Body of pancreas (tissue), 4 donors: ENCODE data around the gene CSRP3. TPM values are rescaled to one million over a fixed set of nuclear protein-coding genes. Genes with fewer than 3 reads are reported as not detected.

Experiments used
- ATAC-seq: fragments of 150-250 bp; one replicate; pipeline ENCODE4 v1.9.1; 2016
- DNase-seq, 4 donors: peaks; one replicate each; pipeline ENCODE4 v3.0.0-alpha.2; 2019
- H3K27ac ChIP-seq, 4 donors: fragments of 200-600 bp; sonication (generic); 1 replicate in 3 of 4; 2 replicates in 1 of 4; pipeline versions ENCODE4 v1.5.1 to v1.6.1; 2016 to 2019; ENCODE audit warnings: mild to moderate bottlenecking in 1 of 4, mixed read lengths in 1 of 4, moderate library complexity in 1 of 4
- H3K27me3 ChIP-seq, 2 donors: fragments of 200-600 bp; sonication (generic); one replicate each; pipeline ENCODE4 v1.6.0; 2016; ENCODE audit warnings: mild to moderate bottlenecking in 1 of 2
- H3K36me3 ChIP-seq, 2 donors: fragments of 200-600 bp; sonication (generic); replicated peaks in 1 of 2; 2 replicates each; pipeline ENCODE4 v1.5.1; 2016; ENCODE audit warnings: low read depth in 2 of 2; ENCODE audit not compliant: insufficient read depth in 1 of 2
- H3K4me1 ChIP-seq: fragments of 200-600 bp; sonication (generic); one replicate; pipeline ENCODE4 v1.6.0; 2016
- H3K4me3 ChIP-seq, 2 donors: fragments of 200-600 bp; sonication (generic); 1 replicate in 1 of 2; 2 replicates in 1 of 2; pipeline ENCODE4 v1.5.1; 2016 to 2019
- H3K9me3 ChIP-seq, 3 donors: fragments of 200-600 bp; sonication (generic); 1 replicate in 2 of 3; 2 replicates in 1 of 3; pipeline ENCODE4 v1.5.1; 2016
- CTCF ChIP-seq, 7 experiments: fragments of 450-650 bp in 4 of 7; fragments of 200-600 bp in 3 of 7; sonication (generic) in 3 of 7; IDR thresholded peaks; one replicate each; pipeline ENCODE4 v1.5.1; 2016 to 2019; ENCODE audit warnings: antibody characterized with exemption in 7 of 7
- POLR2A ChIP-seq, 3 donors: fragments of 450-650 bp; IDR thresholded peaks; one replicate each; pipeline ENCODE4 v1.6.1; 2016; ENCODE audit warnings: antibody characterized with exemption in 3 of 3, mild to moderate bottlenecking in 2 of 3
- WGBS, 2 donors: methylation state at CpG; one replicate each; pipeline ENCODE4 v1.1.5; 2017; 5-methylcytosine and 5-hydroxymethylcytosine counted together
- intact Hi-C: fragments of 100-400 bp; cut with DNase I; formaldehyde crosslinking; loops from one replicate; pipeline ENCODE4 v1.15.1; 2023
- total RNA-seq, 2 donors: library from RNA; depleted of rRNA; stranded (reverse); fragments of >200 nt; gene quantifications; one replicate each; pipeline ENCODE4 v1.1.0, GENCODE V29; 2016

The CSRP3 gene
- total RNA-seq, 2 donors from 2014 or later: not detected

- 78 to 88% methylated on average over 4 of the region's 4 CpGs for WGBS, 2 donors
- Histone ChIP-seq H3K4me1 (peaks cover 12% of the 10 kb centered on the region), H3K9me3 (no peaks in the 10 kb centered on the region), H3K36me3 (no peaks in the 10 kb centered on the region), H3K4me3 (no peak overlapping the region), H3K27ac (no peak overlapping the region), H3K27me3 (no peaks in the 10 kb centered on the region)
- ATAC-seq (no peak), DNase-seq (no peak)
- intact Hi-C loops: no loop called here
- TF ChIP-seq POLR2A (IDR thresholded peaks at IDR 0.05): no peak
- no peak for TF ChIP-seq CTCF (IDR thresholded peaks at IDR 0.05)
Measured at GRCh38 chr11:19194620-19195308, 7.0 kb downstream of the CSRP3 start.

GRCh38 chr11:19193916-19194315 lies 7.9 kb downstream of the CSRP3 start:
- no peak overlapping the region for H3K4me3 ChIP-seq
- WGBS, 2 donors: 79 to 82% methylated on average over 2 of the region's 2 CpGs
- peaks cover 12% of the 10 kb centered on the region for H3K4me1 ChIP-seq
- no peak overlapping the region for H3K27ac ChIP-seq
- no peak for ATAC-seq
- H3K27me3 ChIP-seq: no peaks in the 10 kb centered on the region
- intact Hi-C loops: no loop called here
- H3K9me3 ChIP-seq: no peaks in the 10 kb centered on the region
- no peak for DNase-seq
- no peaks in the 10 kb centered on the region for H3K36me3 ChIP-seq
- TF ChIP-seq CTCF (IDR thresholded peaks at IDR 0.05) (no peak), POLR2A (IDR thresholded peaks at IDR 0.05) (no peak)

GRCh38 chr11:19191530-19192169 lies 10.1 kb downstream of the CSRP3 start:
- WGBS, 2 donors: 38 to 58% methylated on average over 7 of the region's 7 CpGs
- ATAC-seq: peak; percentile 79

GRCh38 chr11:19187833-19188258 lies 13.9 kb downstream of the CSRP3 start:
- Histone ChIP-seq H3K27me3 (no peaks in the 10 kb centered on the region), H3K4me1 (peaks cover 12% of the 10 kb centered on the region), H3K9me3 (no peaks in the 10 kb centered on the region), H3K4me3 (no peak overlapping the region), H3K36me3 (no peaks in the 10 kb centered on the region), H3K27ac (no peak overlapping the region)
- 85 to 89% methylated on average over 9 of the region's 9 CpGs for WGBS, 2 donors
- intact Hi-C loops: no loop called here
- no peak for TF ChIP-seq POLR2A (IDR thresholded peaks at IDR 0.05)
- no peak for TF ChIP-seq CTCF (IDR thresholded peaks at IDR 0.05)
- no peak for ATAC-seq
- no peak for DNase-seq

More at GRCh38 chr11:19191530-19192169, 10.1 kb downstream of the CSRP3 start:
- peaks cover 12% of the 10 kb centered on the region for H3K4me1 ChIP-seq
- H3K36me3 ChIP-seq: no peaks in the 10 kb centered on the region
- H3K4me3 ChIP-seq: no peak overlapping the region
- H3K27ac ChIP-seq: no peak overlapping the region
- TF ChIP-seq CTCF (IDR thresholded peaks at IDR 0.05) (no peak), POLR2A (IDR thresholded peaks at IDR 0.05) (no peak)
- intact Hi-C loops: no loop called here
- no peaks in the 10 kb centered on the region for H3K27me3 ChIP-seq
- peak; percentile 21 to 52 (median 42) for DNase-seq
- H3K9me3 ChIP-seq: no peaks in the 10 kb centered on the region
